ENCODE data around the gene SHISA8. TPM values are rescaled to one million over a fixed set of nuclear protein-coding genes. Genes with fewer than 3 reads are reported as not detected.

The SHISA8 gene
- total and polyA plus RNA-seq, 2 of the 13 experiments (the other 11 are each of a cell fraction or from before 2014, with no cell fraction given): not detected

DNA sequence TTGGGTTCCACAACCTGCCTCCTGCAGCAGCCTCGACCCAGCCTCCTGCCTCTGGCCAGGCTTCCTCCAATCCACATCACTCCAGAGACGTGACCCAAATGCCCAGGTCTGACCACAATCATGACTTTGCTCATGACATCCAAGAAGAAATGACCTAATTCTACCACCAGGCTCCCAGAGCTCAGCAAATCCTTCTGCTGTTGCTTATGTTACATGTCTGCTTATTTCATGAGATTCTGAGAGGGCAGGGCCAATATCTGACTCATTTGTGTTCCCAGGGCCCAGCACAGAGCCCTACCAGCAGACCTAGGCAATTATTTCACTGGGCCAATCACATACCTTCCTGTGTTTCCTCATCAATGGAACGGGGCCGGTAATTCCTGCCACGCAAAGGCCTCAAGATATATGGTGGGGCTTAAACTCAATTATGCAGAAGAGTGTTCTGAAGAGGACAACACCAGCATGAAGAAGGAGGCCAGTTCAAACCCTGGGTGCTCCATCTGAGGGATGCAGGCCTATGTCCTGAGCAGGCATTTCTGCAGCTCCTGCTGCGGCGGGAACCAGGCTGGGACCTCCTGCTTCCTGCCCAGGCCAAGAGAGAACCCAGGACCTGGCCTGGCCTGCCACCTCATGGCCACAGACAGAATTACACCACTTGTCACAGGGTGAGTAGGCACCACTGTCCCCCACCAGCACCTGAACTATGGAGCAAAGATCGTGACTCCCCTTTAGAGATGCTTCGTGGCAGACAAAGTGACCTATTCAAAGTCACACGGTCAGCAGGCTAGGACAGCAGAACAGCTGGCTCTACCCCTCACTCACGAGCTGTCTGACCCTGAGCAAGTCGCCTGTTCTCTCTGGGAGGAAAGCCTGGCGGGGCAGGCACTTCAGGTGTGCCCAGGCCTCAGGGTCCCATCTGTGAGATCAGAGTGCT is 26.2 kb upstream of the SHISA8 start (continued):
- TF ChIP-seq, protein P1, sequence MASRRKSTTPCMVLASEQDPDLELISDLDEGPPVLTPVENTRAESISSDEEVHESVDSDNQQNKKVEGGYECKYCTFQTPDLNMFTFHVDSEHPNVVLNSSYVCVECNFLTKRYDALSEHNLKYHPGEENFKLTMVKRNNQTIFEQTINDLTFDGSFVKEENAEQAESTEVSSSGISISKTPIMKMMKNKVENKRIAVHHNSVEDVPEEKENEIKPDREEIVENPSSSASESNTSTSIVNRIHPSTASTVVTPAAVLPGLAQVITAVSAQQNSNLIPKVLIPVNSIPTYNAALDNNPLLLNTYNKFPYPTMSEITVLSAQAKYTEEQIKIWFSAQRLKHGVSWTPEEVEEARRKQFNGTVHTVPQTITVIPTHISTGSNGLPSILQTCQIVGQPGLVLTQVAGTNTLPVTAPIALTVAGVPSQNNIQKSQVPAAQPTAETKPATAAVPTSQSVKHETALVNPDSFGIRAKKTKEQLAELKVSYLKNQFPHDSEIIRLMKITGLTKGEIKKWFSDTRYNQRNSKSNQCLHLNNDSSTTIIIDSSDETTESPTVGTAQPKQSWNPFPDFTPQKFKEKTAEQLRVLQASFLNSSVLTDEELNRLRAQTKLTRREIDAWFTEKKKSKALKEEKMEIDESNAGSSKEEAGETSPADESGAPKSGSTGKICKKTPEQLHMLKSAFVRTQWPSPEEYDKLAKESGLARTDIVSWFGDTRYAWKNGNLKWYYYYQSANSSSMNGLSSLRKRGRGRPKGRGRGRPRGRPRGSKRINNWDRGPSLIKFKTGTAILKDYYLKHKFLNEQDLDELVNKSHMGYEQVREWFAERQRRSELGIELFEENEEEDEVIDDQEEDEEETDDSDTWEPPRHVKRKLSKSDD (CRISPR knock-in tag; IDR thresholded peaks at IDR 0.05; ENCODE audit: low read depth): no peak
- TF ChIP-seq, protein P2, sequence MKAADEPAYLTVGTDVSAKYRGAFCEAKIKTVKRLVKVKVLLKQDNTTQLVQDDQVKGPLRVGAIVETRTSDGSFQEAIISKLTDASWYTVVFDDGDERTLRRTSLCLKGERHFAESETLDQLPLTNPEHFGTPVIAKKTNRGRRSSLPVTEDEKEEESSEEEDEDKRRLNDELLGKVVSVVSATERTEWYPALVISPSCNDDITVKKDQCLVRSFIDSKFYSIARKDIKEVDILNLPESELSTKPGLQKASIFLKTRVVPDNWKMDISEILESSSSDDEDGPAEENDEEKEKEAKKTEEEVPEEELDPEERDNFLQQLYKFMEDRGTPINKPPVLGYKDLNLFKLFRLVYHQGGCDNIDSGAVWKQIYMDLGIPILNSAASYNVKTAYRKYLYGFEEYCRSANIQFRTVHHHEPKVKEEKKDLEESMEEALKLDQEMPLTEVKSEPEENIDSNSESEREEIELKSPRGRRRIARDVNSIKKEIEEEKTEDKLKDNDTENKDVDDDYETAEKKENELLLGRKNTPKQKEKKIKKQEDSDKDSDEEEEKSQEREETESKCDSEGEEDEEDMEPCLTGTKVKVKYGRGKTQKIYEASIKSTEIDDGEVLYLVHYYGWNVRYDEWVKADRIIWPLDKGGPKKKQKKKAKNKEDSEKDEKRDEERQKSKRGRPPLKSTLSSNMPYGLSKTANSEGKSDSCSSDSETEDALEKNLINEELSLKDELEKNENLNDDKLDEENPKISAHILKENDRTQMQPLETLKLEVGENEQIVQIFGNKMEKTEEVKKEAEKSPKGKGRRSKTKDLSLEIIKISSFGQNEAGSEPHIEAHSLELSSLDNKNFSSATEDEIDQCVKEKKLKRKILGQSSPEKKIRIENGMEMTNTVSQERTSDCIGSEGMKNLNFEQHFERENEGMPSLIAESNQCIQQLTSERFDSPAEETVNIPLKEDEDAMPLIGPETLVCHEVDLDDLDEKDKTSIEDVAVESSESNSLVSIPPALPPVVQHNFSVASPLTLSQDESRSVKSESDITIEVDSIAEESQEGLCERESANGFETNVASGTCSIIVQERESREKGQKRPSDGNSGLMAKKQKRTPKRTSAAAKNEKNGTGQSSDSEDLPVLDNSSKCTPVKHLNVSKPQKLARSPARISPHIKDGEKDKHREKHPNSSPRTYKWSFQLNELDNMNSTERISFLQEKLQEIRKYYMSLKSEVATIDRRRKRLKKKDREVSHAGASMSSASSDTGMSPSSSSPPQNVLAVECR (CRISPR knock-in tag; IDR thresholded peaks at IDR 0.05; ENCODE audit: borderline replicate concordance): peak; percentile 59; the same call in 1 of the 2 replicates
- no peak for TF ChIP-seq NCOA1 (CRISPR knock-in tag; IDR thresholded peaks at IDR 0.05)
- no peak for TF ChIP-seq ZSCAN20 (CRISPR knock-in tag; IDR thresholded peaks at IDR 0.05; ENCODE audit: borderline replicate concordance)
- TF ChIP-seq ZNF121 (CRISPR knock-in tag; IDR thresholded peaks at IDR 0.05): peak; percentile 28; the same call in 1 of the 2 replicates
- TF ChIP-seq, protein P3, sequence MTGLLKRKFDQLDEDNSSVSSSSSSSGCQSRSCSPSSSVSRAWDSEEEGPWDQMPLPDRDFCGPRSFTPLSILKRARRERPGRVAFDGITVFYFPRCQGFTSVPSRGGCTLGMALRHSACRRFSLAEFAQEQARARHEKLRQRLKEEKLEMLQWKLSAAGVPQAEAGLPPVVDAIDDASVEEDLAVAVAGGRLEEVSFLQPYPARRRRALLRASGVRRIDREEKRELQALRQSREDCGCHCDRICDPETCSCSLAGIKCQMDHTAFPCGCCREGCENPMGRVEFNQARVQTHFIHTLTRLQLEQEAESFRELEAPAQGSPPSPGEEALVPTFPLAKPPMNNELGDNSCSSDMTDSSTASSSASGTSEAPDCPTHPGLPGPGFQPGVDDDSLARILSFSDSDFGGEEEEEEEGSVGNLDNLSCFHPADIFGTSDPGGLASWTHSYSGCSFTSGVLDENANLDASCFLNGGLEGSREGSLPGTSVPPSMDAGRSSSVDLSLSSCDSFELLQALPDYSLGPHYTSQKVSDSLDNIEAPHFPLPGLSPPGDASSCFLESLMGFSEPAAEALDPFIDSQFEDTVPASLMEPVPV (CRISPR knock-in tag; IDR thresholded peaks at IDR 0.05): peak; percentile 26; the same call in 1 of the 2 replicates
- TF ChIP-seq, protein P4, sequence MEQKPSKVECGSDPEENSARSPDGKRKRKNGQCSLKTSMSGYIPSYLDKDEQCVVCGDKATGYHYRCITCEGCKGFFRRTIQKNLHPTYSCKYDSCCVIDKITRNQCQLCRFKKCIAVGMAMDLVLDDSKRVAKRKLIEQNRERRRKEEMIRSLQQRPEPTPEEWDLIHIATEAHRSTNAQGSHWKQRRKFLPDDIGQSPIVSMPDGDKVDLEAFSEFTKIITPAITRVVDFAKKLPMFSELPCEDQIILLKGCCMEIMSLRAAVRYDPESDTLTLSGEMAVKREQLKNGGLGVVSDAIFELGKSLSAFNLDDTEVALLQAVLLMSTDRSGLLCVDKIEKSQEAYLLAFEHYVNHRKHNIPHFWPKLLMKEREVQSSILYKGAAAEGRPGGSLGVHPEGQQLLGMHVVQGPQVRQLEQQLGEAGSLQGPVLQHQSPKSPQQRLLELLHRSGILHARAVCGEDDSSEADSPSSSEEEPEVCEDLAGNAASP (CRISPR knock-in tag; IDR thresholded peaks at IDR 0.05; ENCODE audit: borderline replicate concordance): 0 out of 2 replicates have a peak, but pooled peaks have one; percentile 44
- TF ChIP-seq ZBTB38 (CRISPR knock-in tag; IDR thresholded peaks at IDR 0.05): peak; percentile 55; the same call in 1 of the 2 replicates
- peak; percentile 1; the same call in 1 of the 2 replicates for TF ChIP-seq MAFF (IDR thresholded peaks at IDR 0.05; ENCODE audit: low read depth, low read length)
- no peak for TF ChIP-seq TOPORS (CRISPR knock-in tag; IDR thresholded peaks at IDR 0.05)
- peak; percentile 55; the same call in 1 of the 2 replicates for TF ChIP-seq ZNF350 (CRISPR knock-in tag; IDR thresholded peaks at IDR 0.05; ENCODE audit: borderline replicate concordance, low read depth)
- TF ChIP-seq IRF2 (CRISPR knock-in tag; IDR thresholded peaks at IDR 0.05): 0 out of 2 replicates have a peak, but pooled peaks have one; percentile 53
- TF ChIP-seq, protein P5, sequence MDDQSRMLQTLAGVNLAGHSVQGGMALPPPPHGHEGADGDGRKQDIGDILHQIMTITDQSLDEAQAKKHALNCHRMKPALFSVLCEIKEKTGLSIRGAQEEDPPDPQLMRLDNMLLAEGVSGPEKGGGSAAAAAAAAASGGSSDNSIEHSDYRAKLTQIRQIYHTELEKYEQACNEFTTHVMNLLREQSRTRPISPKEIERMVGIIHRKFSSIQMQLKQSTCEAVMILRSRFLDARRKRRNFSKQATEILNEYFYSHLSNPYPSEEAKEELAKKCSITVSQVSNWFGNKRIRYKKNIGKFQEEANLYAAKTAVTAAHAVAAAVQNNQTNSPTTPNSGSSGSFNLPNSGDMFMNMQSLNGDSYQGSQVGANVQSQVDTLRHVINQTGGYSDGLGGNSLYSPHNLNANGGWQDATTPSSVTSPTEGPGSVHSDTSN (CRISPR knock-in tag; IDR thresholded peaks at IDR 0.05; ENCODE audit: borderline replicate concordance): no peak
- peak; percentile 39; the same call in 1 of the 2 replicates for TF ChIP-seq ZMYM4 (CRISPR knock-in tag; IDR thresholded peaks at IDR 0.05)

Measured in HepG2 (cell line).